HepG2 (cell line): Measurements from ENCODE around the gene ZNF629. TPM values are rescaled to one million over a fixed set of nuclear protein-coding genes. Genes with fewer than 3 reads are reported as not detected.

ENCODE experiments used
- ERF ChIP-seq: IDR thresholded peaks from 2 replicates; pipeline ENCODE4 v1.6.1; 2018; ENCODE audit warnings: missing biosample characterization, missing genetic modification reagents
- ETV5 ChIP-seq: IDR thresholded peaks from 2 replicates; pipeline ENCODE4 v1.6.1; 2018; ENCODE audit warnings: missing biosample characterization, missing genetic modification reagents, inconsistent platforms, borderline replicate concordance
- FIP1L1 ChIP-seq: fragments of 200-400 bp; formaldehyde crosslinking; IDR thresholded peaks from 2 replicates; pipeline ENCODE4 v1.6.1; 2018; ENCODE audit warnings: low read depth, mild to moderate bottlenecking, low read length, moderate library complexity, borderline replicate concordance; ENCODE audit not compliant: insufficient read depth
- FOXJ3 ChIP-seq: sonication (generic); formaldehyde crosslinking; IDR thresholded peaks from 2 replicates; pipeline ENCODE4 v1.4.0; 2020; ENCODE audit warnings: missing genetic modification reagents, mild to moderate bottlenecking, borderline replicate concordance
- HNF1B ChIP-seq: sonication (generic); formaldehyde crosslinking; IDR thresholded peaks from 2 replicates; pipeline ENCODE4 v1.5.1; 2020; ENCODE audit warnings: mild to moderate bottlenecking, moderate library complexity, missing genetic modification reagents
- KLF6 ChIP-seq: IDR thresholded peaks from 2 replicates; pipeline ENCODE4 v1.8.0; 2016; ENCODE audit warnings: missing biosample characterization, missing genetic modification reagents
- PAXIP1 ChIP-seq: sonication (generic); formaldehyde crosslinking; conservative IDR thresholded peaks from 2 replicates; pipeline ENCODE4 v1.4.0; 2020; ENCODE audit warnings: mild to moderate bottlenecking, missing genetic modification reagents, moderate library complexity
- RFX1 ChIP-seq: fragments of 450-650 bp; IDR thresholded peaks from 2 replicates; pipeline ENCODE4 v1.6.1; 2017
- RFX5 ChIP-seq: IDR thresholded peaks from 2 replicates; pipeline ENCODE4 v1.6.1; 2011; ENCODE audit warnings: low read depth, low read length, improper control_type of control experiment
- TBP ChIP-seq: sonication (generic); formaldehyde crosslinking; IDR thresholded peaks from 2 replicates; pipeline ENCODE4 v1.5.0; 2020; ENCODE audit warnings: missing genetic modification reagents
- XRCC5 ChIP-seq: fragments of 200-400 bp; formaldehyde crosslinking; optimal IDR thresholded peaks from 2 replicates; pipeline ENCODE3; 2017; ENCODE audit warnings: mild to moderate bottlenecking, low read length
- ZNF232 ChIP-seq: sonication (generic); formaldehyde crosslinking; IDR thresholded peaks from 2 replicates; pipeline ENCODE4 v1.4.0; 2020; ENCODE audit warnings: missing genetic modification reagents, borderline replicate concordance
- ZNF3 ChIP-seq: IDR thresholded peaks from 2 replicates; pipeline ENCODE4 v1.7.0; 2017; ENCODE audit warnings: inconsistent platforms
- ZNF432 ChIP-seq: sonication (generic); formaldehyde crosslinking; IDR thresholded peaks from 2 replicates; pipeline ENCODE4 v1.5.0; 2020; ENCODE audit warnings: missing genetic modification reagents, mild to moderate bottlenecking, borderline replicate concordance
- ZNF772 ChIP-seq: sonication (generic); formaldehyde crosslinking; IDR thresholded peaks from 2 replicates; pipeline ENCODE4 v1.5.0; 2020; ENCODE audit warnings: mild to moderate bottlenecking, missing genetic modification reagents
- polyA plus RNA-seq, 8 experiments: library from polyadenylated mRNA; depleted of rRNA in 3 of 8; stranded (reverse) in 7 of 8; unstranded in 1 of 8; fragments of >200 nt; fragmentation: Illumina TruSeq in 4 of 8; extraction: Trizol in 4 of 8; gene quantifications; 2 replicates each; pipeline versions ENCODE4 v1.2.1 to v1.2.3, GENCODE V29; 2011 to 2016; ENCODE audit warnings: low read depth in 4 of 8, missing spikeins in 1 of 8, mixed read lengths in 1 of 8; ENCODE audit not compliant: insufficient read depth in 1 of 8
- total RNA-seq, 5 experiments: library from RNA; depleted of rRNA; stranded (reverse); fragments of >200 nt; fragmentation: Illumina TruSeq; extraction: Trizol; gene quantifications; 2 replicates each; pipeline ENCODE4 v1.2.3, GENCODE V29; 2016; ENCODE audit warnings: low read depth in 1 of 5
- TF ChIP-seq, protein P1 (sequence below): sonication (generic); formaldehyde crosslinking; IDR thresholded peaks from 2 replicates; pipeline ENCODE4 v1.5.1; 2020; ENCODE audit warnings: mild to moderate bottlenecking, missing genetic modification reagents

ZNF629 gene
- total and polyA plus RNA-seq, 2 of the 13 experiments (the other 11 are each of a cell fraction or from before 2014, with no cell fraction given): 6.1 to 16.5 TPM

DNA sequence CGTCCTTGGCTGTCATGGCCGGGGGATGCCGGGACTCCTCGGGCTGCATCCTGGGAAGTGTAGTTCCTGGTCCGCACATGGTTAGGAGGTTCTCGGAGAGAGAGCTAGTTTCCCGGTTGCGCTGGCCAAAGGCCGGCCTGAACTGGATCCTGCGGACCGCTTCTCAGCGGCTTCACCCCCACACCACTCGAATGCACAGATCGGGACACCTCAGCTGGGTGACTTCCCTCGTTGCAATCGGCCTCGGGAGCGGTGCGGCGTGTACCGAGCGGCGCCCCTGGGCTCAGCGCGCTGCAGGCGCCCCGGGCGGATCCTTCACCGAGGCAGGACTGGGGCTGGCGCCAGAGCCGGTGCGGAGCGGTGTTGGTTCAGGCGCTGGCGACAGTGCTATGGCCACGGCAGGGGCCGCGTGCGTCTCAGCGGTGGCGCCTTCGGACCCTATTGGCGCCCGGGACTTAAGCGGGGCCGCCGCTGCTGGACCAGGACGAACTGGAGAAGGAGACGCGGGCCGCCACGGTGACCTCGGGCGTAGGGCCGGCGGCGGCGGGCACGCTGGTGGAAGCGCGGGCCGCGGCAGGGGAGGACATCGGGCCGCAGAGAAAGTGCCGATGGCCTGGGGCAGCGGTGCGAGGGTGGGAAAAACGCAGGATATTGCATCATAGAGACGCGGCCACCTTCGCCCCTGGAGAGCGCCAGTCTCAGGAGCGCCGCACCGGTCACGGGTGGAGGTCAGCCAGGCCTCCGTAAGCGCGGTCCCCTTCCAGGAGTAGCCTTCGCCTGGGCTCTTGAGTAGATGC lies 11.4 kb downstream of the ZNF629 start (continued):
- TF ChIP-seq, protein P1, sequence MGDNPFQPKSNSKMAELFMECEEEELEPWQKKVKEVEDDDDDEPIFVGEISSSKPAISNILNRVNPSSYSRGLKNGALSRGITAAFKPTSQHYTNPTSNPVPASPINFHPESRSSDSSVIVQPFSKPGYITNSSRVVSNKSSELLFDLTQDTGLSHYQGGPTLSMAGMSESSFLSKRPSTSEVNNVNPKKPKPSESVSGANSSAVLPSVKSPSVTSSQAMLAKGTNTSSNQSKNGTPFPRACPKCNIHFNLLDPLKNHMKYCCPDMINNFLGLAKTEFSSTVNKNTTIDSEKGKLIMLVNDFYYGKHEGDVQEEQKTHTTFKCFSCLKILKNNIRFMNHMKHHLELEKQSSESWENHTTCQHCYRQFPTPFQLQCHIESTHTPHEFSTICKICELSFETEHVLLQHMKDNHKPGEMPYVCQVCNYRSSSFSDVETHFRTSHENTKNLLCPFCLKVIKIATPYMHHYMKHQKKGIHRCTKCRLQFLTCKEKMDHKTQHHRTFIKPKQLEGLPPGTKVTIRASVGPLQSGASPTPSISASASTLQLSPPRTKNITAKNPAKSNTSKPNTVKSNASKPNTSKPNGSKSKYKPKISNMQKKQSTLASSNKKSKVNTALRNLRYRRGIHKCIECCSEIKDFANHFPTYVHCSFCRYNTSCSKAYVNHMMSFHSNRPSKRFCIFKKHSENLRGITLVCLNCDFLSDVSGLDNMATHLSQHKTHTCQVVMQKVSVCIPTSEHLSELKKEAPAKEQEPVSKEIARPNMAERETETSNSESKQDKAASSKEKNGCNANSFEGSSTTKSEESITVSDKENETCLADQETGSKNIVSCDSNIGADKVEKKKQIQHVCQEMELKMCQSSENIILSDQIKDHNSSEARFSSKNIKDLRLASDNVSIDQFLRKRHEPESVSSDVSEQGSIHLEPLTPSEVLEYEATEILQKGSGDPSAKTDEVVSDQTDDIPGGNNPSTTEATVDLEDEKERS (CRISPR knock-in tag): no peak
- TF ChIP-seq XRCC5: peak; percentile 23
- TF ChIP-seq PAXIP1: peak; percentile 41; the same call in 1 of the 2 replicates
- peak; percentile 74 for TF ChIP-seq KLF6 (CRISPR knock-in tag)
- TF ChIP-seq ZNF232 (CRISPR knock-in tag): peak; percentile 84
- TF ChIP-seq ZNF432 (CRISPR knock-in tag): no peak
- peak; percentile 97 for TF ChIP-seq ZNF772 (CRISPR knock-in tag)
- no peak; the same call in 1 of the 2 replicates for TF ChIP-seq TBP (CRISPR knock-in tag)
- peak; percentile 78; the same call in 1 of the 2 replicates for TF ChIP-seq FIP1L1
- TF ChIP-seq RFX5: no peak
- TF ChIP-seq ETV5 (CRISPR knock-in tag): peak; percentile 62
- no peak; the same call in 1 of the 2 replicates for TF ChIP-seq ZNF3 (CRISPR knock-in tag)
- TF ChIP-seq ERF (CRISPR knock-in tag): peak; percentile 95
- TF ChIP-seq FOXJ3 (CRISPR knock-in tag): peak; percentile 47
- TF ChIP-seq RFX1: no peak; the same call in 1 of the 2 replicates
- peak; percentile 87 for TF ChIP-seq HNF1B (CRISPR knock-in tag)
